ENCODE data around the gene CXCL3.

- TF ChIP-seq YY1 (IDR thresholded peaks at IDR 0.05; ENCODE audit: insufficient read depth, insufficient read length) (no peak), SUZ12 (IDR thresholded peaks at IDR 0.05; ENCODE audit: extremely low read depth, insufficient read depth, insufficient read length) (no peak)
These were observed 19.7 kb downstream of the CXCL3 start for GRCh38 chr4:74018771-74019170.

All from NT2/D1 (cell line).